Gastroesophageal sphincter (tissue), 3 donors: ENCODE data around the gene SPATS2L.

Experiments
- EP300 ChIP-seq: sonication (generic); formaldehyde crosslinking; IDR thresholded peaks from one replicate; pipeline ENCODE4 v1.6.1; 2017; ENCODE audit warnings: antibody characterized with exemption, mild to moderate bottlenecking
- POLR2A ChIP-seq, 2 donors: fragments of 450-650 bp; IDR thresholded peaks; one replicate each; pipeline ENCODE4 v1.6.1; 2017; ENCODE audit warnings: antibody characterized with exemption in 2 of 2, mild to moderate bottlenecking in 2 of 2, moderate library complexity in 1 of 2
- POLR2AphosphoS5 ChIP-seq: sonication (generic); formaldehyde crosslinking; IDR thresholded peaks from one replicate; pipeline ENCODE4 v1.6.1; 2017; ENCODE audit warnings: antibody characterized with exemption
- TF ChIP-seq, protein P1 (sequence below), 4 experiments: fragments of 200-600 bp in 2 of 4; fragments of 450-650 bp in 2 of 4; sonication (generic) in 1 of 4; IDR thresholded peaks; one replicate each; pipeline ENCODE4 v1.5.1; 2017 to 2019; ENCODE audit warnings: antibody characterized with exemption in 4 of 4, mild to moderate bottlenecking in 2 of 4, moderate library complexity in 2 of 4

DNA sequence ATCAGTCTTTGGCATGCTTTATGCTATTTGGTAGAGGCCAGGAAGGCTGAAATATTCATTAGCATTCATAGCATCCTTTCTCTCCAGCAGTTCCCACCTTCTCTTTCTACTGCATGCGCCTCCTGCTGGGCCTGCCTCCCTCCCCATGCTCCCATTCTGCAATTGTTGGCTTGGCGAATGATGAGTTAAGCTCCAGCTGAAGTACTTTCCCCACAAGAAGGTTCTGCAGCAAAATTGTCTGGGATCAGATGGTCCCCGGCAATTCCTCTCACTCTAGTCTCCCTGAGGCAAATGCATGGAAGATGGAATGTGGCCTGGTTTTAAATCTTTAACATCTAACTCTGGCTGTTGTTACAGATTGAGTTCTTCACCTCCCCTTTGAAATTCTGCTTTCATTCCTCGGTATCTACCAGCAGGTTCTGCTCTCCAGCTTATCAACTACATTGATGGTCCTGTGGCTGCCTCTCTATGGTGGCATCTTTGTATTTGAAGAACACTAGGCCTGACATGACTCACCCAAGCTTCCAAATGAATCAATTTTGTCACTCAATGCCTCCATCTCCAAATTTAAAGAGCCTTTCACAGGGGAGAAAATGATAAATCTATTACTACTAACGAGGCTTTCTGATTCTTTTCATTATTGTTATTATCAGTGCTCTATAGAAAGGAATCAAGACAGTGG is 147.5 kb downstream of the SPATS2L start:
- TF ChIP-seq, protein P1, sequence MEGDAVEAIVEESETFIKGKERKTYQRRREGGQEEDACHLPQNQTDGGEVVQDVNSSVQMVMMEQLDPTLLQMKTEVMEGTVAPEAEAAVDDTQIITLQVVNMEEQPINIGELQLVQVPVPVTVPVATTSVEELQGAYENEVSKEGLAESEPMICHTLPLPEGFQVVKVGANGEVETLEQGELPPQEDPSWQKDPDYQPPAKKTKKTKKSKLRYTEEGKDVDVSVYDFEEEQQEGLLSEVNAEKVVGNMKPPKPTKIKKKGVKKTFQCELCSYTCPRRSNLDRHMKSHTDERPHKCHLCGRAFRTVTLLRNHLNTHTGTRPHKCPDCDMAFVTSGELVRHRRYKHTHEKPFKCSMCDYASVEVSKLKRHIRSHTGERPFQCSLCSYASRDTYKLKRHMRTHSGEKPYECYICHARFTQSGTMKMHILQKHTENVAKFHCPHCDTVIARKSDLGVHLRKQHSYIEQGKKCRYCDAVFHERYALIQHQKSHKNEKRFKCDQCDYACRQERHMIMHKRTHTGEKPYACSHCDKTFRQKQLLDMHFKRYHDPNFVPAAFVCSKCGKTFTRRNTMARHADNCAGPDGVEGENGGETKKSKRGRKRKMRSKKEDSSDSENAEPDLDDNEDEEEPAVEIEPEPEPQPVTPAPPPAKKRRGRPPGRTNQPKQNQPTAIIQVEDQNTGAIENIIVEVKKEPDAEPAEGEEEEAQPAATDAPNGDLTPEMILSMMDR (IDR thresholded peaks at IDR 0.05), result no peak
- TF ChIP-seq POLR2A (IDR thresholded peaks at IDR 0.05), result no peak
- TF ChIP-seq POLR2AphosphoS5, result no peak
- no peak for TF ChIP-seq EP300
